Measurements from ENCODE around the gene MIA. TPM values are rescaled to one million over a fixed set of nuclear protein-coding genes. Genes with fewer than 3 reads are reported as not detected.
"Not testable (repeated sequence)": the region's sequence is repeated elsewhere in the genome, so short reads cannot be mapped to it uniquely, and the experiment has no call there.

The MIA gene
- 0.26 and 1.6 TPM in 2 replicates for total RNA-seq

DNA sequence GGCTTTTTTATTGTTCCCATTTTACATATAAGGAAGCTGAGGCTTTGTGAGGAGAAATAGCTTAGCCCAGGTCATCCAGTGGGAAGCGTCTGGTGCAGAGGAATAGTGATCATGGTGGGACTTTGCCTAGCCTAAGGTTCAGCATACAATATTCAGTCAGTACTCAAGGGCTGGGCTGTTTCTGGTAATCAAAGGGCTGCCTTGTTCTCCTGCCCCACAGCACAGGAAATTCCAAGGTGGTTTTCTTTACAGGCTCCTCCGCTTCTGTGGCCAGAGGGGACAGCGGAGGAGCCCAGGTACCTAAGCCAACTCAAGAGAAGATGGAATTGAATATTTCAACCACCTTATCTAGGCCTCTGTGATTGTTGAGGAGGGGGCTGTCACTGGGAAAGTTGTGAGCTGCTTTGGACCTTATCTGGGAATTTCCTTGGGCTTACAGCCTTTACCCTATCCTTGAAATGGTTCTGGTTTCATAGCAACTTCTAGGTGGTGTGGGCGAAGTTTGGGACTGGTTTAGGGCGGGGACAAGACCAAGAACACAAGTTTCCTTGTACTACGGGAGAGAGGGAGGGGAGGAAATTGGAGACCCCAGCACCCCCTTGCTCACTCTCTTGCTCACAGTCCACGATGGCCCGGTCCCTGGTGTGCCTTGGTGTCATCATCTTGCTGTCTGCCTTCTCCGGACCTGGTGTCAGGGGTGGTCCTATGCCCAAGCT is at the start of gene MIA:
Gene MIA, plus strand, starts transcription at position 606 of the 716 bp plus-strand sequence. Its CDS starts 22 bp downstream, at position 628.
- Histone ChIP-seq H3K4me3 (ENCODE audit: low read depth, low read length) (no peak within 1 kb of the TSS), H3K27me3 (ENCODE audit: control insufficient read depth, insufficient read depth, low read length) (no peaks in the 10 kb centered on the region), H3K36me3 (ENCODE audit: control insufficient read depth, insufficient read depth, low read length) (no peaks in the 10 kb centered on the region)
- DNase-seq (ENCODE audit: low read depth) (no peak), FAIRE-seq (no peak)
- TF ChIP-seq, protein P1, sequence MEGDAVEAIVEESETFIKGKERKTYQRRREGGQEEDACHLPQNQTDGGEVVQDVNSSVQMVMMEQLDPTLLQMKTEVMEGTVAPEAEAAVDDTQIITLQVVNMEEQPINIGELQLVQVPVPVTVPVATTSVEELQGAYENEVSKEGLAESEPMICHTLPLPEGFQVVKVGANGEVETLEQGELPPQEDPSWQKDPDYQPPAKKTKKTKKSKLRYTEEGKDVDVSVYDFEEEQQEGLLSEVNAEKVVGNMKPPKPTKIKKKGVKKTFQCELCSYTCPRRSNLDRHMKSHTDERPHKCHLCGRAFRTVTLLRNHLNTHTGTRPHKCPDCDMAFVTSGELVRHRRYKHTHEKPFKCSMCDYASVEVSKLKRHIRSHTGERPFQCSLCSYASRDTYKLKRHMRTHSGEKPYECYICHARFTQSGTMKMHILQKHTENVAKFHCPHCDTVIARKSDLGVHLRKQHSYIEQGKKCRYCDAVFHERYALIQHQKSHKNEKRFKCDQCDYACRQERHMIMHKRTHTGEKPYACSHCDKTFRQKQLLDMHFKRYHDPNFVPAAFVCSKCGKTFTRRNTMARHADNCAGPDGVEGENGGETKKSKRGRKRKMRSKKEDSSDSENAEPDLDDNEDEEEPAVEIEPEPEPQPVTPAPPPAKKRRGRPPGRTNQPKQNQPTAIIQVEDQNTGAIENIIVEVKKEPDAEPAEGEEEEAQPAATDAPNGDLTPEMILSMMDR (IDR thresholded peaks at IDR 0.05; ENCODE audit: insufficient read depth, low read length, severe bottlenecking): no peak

DNA sequence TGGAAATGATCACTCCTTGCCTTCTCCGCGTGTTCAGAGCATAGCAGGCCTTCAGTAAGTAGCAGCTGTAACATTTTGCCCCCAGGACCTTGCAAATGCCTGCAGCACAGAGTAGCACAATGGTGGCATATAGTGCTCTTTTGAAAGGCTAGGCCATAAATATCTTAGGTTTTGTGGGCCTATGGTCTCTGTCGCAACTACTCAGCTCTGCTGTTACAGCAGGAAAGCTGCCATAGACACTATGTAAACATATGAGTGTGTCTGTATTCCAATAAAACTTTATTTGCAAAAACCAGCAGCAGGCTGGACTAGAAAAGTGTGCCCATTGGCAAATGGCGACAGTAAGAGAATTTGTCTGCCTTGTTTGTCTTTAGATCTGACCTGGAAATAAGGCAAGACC is 49.0 kb upstream of the MIA start:
- DNase-seq (ENCODE audit: low read depth): no peak
- TF ChIP-seq, protein P1 (IDR thresholded peaks at IDR 0.05; ENCODE audit: insufficient read depth, low read length, severe bottlenecking): no peak
- no peak overlapping the region for H3K4me3 ChIP-seq (ENCODE audit: low read depth, low read length)
- peaks cover 47% of the 10 kb centered on the region for H3K36me3 ChIP-seq (ENCODE audit: control insufficient read depth, insufficient read depth, low read length)
- H3K27me3 ChIP-seq (ENCODE audit: control insufficient read depth, insufficient read depth, low read length): no peaks in the 10 kb centered on the region
- FAIRE-seq: no peak

DNA sequence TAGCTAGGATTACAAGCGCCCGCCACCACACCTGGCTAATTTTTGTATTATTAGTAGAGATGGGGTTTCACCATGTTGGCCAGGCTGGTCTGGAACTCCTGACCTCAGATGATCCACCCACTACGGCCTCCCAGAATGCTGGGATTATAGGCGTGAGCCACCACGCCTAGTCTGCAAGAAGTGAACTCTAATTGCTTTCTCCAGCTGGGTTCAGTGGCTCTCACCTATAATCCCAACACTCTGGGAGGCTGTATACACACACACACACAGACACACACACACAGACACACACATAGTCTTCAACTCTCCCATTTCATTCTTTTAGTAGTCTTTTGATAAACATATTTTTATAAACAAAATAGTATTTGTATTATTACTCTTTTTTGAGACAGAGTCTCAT is 45.3 kb upstream of the MIA start:
- not testable (repeated sequence) for DNase-seq (ENCODE audit: low read depth); FAIRE-seq; H3K27me3 ChIP-seq (ENCODE audit: control insufficient read depth, insufficient read depth, low read length); H3K4me3 ChIP-seq (ENCODE audit: low read depth, low read length)
- H3K36me3 ChIP-seq (ENCODE audit: control insufficient read depth, insufficient read depth, low read length): peaks cover 49% of the 10 kb centered on the region

DNA sequence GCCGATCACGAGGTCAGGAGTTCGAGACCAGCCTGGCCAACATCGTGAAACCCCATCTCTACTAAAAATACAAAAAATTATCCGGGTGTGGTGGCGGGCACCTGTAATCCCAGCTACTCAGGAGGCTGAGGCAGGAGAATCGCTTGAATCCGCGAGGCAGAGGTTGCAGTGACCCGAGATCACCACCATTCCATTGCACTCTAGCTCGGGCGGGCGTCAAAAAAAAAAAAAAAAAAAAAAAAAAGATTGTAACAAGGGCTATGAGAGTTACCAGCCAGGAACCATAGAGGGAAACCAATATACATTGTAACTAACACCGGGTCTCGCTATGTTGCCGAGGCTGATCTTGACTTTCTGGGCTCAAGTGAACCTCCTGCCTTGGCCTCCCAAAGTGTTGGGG is 43.0 kb upstream of the MIA start:
- H3K27me3 ChIP-seq (ENCODE audit: control insufficient read depth, insufficient read depth, low read length); DNase-seq (ENCODE audit: low read depth); H3K4me3 ChIP-seq (ENCODE audit: low read depth, low read length); FAIRE-seq: not testable (repeated sequence)
- peaks cover 52% of the 10 kb centered on the region for H3K36me3 ChIP-seq (ENCODE audit: control insufficient read depth, insufficient read depth, low read length)

DNA sequence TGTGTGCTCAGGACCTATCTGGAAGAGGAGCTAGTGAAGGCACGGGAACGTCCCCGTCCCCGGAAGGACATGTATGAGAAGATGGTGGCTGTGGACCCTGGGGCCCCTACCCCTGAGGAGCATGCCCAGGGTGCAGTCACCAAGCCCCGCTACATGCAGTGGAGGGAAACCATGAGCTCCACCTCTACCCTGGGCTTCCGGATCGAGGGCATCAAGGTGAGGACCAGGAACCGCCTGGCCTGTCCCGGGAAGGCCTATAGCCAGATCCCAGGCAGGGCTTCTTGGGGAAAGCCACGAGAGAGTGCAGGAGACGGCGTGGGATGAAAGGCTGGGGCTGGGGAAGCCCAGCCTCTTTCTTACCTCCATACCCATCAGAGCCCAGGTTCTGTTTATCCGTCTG is 42.2 kb upstream of the MIA start:
- DNase-seq (ENCODE audit: low read depth) (no peak), FAIRE-seq (no peak)
- H3K27me3 ChIP-seq (ENCODE audit: control insufficient read depth, insufficient read depth, low read length): no peaks in the 10 kb centered on the region
- H3K36me3 ChIP-seq (ENCODE audit: control insufficient read depth, insufficient read depth, low read length): peaks cover 54% of the 10 kb centered on the region
- TF ChIP-seq, protein P1 (IDR thresholded peaks at IDR 0.05; ENCODE audit: insufficient read depth, low read length, severe bottlenecking): no peak
- no peak overlapping the region for H3K4me3 ChIP-seq (ENCODE audit: low read depth, low read length)

DNA sequence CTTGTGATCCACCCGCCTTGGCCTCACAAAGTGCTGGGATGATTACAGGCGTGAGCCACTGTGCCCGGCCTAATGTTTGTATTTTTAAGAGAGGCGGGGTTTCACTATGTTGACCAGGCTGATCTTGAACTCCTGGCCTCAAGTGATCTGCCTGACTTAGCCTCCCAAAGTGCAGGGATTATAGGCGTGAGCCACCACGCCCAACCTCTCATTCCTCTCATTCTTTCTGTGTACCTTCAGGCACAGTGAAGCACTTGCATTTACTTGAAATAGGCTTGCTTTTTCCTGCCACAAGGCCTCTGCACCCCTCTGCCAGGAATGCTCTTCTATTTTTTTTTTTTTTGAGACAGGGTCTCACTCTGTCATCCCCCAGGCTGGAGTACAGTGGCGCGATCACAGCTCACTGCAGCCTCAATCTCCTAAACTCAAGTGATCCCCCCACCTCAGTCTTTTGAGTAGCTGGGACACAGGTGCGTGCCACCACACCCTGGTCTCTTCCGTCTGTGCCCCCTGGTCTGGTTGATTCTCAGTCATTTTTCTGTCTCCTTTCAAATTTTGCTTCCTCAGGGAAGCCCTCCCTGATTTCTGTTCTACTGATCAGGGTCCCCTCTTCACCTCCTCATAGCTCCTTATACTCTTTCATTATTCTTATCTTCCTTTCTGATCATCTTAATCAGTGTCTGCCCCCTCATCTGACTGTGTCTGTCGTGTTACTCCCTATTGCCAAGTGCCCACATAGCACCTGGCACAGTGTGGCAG is 40.1 kb upstream of the MIA start:
- Histone ChIP-seq H3K4me3 (ENCODE audit: low read depth, low read length) (no peak overlapping the region), H3K36me3 (ENCODE audit: control insufficient read depth, insufficient read depth, low read length) (peaks cover 60% of the 10 kb centered on the region), H3K27me3 (ENCODE audit: control insufficient read depth, insufficient read depth, low read length) (no peaks in the 10 kb centered on the region)
- DNase-seq (ENCODE audit: low read depth) (no peak), FAIRE-seq (no peak)
- TF ChIP-seq, protein P1 (IDR thresholded peaks at IDR 0.05; ENCODE audit: insufficient read depth, low read length, severe bottlenecking): no peak
